ENCODE measurements around the gene SH3RF3. TPM values are rescaled to one million over a fixed set of nuclear protein-coding genes. Genes with fewer than 3 reads are reported as not detected.

Gene SH3RF3
- total and polyA plus RNA-seq, 12 donors, result 0.72 to 19.1 (median 12.2) TPM

DNA sequence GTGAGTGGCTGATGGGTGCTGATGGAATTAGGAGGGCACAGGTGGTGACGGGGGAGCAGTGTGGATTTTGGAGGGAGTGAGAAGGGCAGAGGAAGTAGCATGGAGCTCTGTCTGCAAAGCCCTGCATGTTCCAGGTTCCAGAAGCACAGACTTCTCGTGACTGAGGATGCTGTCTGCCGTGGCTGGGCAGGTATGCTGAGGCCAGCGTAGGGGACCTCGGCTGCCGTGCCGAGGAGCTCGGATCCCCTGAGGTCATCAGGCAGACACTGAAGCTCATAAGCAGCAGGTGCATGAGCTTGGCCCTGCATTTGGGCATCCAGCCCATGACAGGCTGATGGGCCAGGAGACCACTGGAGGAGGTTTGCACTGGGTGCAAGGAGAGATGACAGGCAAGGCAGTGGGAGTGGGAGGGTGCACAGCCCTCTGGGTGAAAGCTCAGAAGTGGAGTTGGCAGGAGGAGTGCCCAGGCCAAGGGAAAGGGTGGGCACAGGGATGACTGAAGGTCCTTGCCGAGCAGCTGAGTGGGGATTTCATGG is 215.3 kb downstream of the SH3RF3 start:
- intact Hi-C loops (cut with DNase I), result no loop called here
- peaks cover 0 to 11% of the 10 kb centered on the region in 2 donors for H3K4me1 ChIP-seq (replicated peaks in 1 of 2)

GRCh38 chr2:109345091-109345490 is 216.1 kb downstream of the SH3RF3 start:
- no peaks in the 10 kb centered on the region for H3K27me3 ChIP-seq
- WGBS, 4 donors, result 95 to 96% (median 95%) methylated on average over 5 to 10 of the region's 10 CpGs
- peak in 2 of 7 donors; percentile 16 to 28 for DNase-seq
- TF ChIP-seq POLR2A (IDR thresholded peaks at IDR 0.05), result no peak
- TF ChIP-seq, protein P1, sequence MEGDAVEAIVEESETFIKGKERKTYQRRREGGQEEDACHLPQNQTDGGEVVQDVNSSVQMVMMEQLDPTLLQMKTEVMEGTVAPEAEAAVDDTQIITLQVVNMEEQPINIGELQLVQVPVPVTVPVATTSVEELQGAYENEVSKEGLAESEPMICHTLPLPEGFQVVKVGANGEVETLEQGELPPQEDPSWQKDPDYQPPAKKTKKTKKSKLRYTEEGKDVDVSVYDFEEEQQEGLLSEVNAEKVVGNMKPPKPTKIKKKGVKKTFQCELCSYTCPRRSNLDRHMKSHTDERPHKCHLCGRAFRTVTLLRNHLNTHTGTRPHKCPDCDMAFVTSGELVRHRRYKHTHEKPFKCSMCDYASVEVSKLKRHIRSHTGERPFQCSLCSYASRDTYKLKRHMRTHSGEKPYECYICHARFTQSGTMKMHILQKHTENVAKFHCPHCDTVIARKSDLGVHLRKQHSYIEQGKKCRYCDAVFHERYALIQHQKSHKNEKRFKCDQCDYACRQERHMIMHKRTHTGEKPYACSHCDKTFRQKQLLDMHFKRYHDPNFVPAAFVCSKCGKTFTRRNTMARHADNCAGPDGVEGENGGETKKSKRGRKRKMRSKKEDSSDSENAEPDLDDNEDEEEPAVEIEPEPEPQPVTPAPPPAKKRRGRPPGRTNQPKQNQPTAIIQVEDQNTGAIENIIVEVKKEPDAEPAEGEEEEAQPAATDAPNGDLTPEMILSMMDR (IDR thresholded peaks at IDR 0.05), result no peak
- H3K27ac ChIP-seq, result no peak overlapping the region
- intact Hi-C loops (cut with DNase I), result no loop called here
- H3K4me1 ChIP-seq (replicated peaks in 1 of 2), result peaks cover 0 to 12% of the 10 kb centered on the region in 2 donors
- no peaks in the 10 kb centered on the region for H3K36me3 ChIP-seq (replicated peaks in 1 of 2)
- no peak overlapping the region for H3K4me3 ChIP-seq
- no peaks in the 10 kb centered on the region for H3K9me3 ChIP-seq (replicated peaks in 1 of 3)

More for the DNA sequence above, 215.3 kb downstream of the SH3RF3 start:
- TF ChIP-seq, protein P1 (IDR thresholded peaks at IDR 0.05), result no peak
- TF ChIP-seq POLR2A (IDR thresholded peaks at IDR 0.05), result no peak
- DNase-seq, result peak in 2 of 7 donors; percentile 14 to 46
- WGBS, 4 donors, result 88 to 98% (median 93%) methylated on average over 3 to 9 of the region's 9 CpGs
- H3K36me3 ChIP-seq (replicated peaks in 1 of 2), result no peaks in the 10 kb centered on the region
- no peak overlapping the region for H3K27ac ChIP-seq
- H3K4me3 ChIP-seq, result no peak overlapping the region
- no peaks in the 10 kb centered on the region for H3K27me3 ChIP-seq
- no peaks in the 10 kb centered on the region for H3K9me3 ChIP-seq (replicated peaks in 1 of 3)

GRCh38 chr2:109345653-109346480 is 216.9 kb downstream of the SH3RF3 start:
- TF ChIP-seq, protein P1 (IDR thresholded peaks at IDR 0.05), result no peak
- TF ChIP-seq POLR2A (IDR thresholded peaks at IDR 0.05), result no peak
- Histone ChIP-seq H3K4me1 (replicated peaks in 1 of 2) (peaks cover 3 to 20% of the 10 kb centered on the region in 2 donors), H3K27ac (no peak overlapping the region), H3K9me3 (replicated peaks in 1 of 3) (no peaks in the 10 kb centered on the region), H3K36me3 (replicated peaks in 1 of 2) (no peaks in the 10 kb centered on the region), H3K27me3 (no peaks in the 10 kb centered on the region), H3K4me3 (no peak overlapping the region)
- peak in 4 of 7 donors; percentile 37 to 53 (median 47) for DNase-seq
- intact Hi-C loops (cut with DNase I), result no loop called here
- WGBS, 4 donors, result 85 to 91% (median 89%) methylated on average over 13 of the region's 13 CpGs

GRCh38 chr2:109346601-109347228 is 217.7 kb downstream of the SH3RF3 start:
- Histone ChIP-seq H3K27me3 (no peaks in the 10 kb centered on the region), H3K9me3 (replicated peaks in 1 of 3) (no peaks in the 10 kb centered on the region), H3K4me3 (no peak overlapping the region), H3K27ac (no peak overlapping the region), H3K36me3 (replicated peaks in 1 of 2) (no peaks in the 10 kb centered on the region), H3K4me1 (replicated peaks in 1 of 2) (peaks cover 11 to 28% of the 10 kb centered on the region in 2 donors)
- DNase-seq, result peak in 2 of 7 donors; percentile 15 to 38
- 93 to 96% (median 94%) methylated on average over 12 of the region's 12 CpGs for WGBS, 4 donors
- intact Hi-C loops (cut with DNase I), result no loop called here
- TF ChIP-seq POLR2A (IDR thresholded peaks at IDR 0.05), result no peak
- TF ChIP-seq, protein P1 (IDR thresholded peaks at IDR 0.05), result no peak

All from adrenal gland (tissue), 12 donors.